ENCODE data around the gene C1QL2.

DNA sequence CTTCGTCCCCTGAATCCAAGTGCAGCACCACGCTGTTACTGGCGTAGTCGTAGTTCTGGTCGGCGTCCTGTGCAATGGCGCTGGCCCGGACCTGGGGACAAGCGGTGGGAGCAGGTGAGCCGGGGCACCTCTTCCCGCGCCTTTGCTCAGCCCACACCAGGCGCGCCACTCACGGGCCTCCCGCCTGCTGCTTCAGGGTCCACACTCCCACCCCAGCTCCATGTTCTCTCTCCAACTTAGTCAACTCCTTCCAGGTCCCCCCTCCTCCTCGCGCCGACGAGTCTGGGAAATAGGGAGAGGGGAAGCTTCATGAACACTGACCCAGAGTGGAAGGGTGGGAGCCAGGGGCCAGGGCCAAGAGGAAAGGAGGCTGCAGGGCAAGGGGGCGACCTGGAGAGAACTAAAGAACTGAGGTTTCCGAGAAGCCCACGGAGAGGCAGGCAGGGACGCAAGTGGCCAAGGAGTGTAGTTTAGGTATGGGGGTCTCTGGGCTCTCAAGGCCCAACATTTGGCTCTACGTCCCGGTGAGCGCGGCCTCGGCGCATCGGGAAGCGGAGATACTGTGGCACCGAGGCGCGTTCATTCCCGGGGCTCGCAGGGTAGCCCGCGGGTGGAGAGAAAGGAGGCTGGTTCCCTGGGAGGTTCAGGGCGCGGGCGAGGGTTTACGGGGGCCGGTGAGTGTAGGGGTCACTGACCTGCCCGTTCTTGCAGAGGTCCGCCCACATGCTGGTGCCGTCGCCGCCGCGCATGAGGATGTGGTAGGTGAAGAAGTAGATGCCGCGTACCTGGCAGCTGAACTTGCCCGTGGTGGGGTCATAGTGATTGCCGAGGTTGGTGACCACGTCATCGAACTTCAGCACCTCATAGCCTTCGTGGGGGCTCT is 1.4 kb downstream of the C1QL2 start:
- TF ChIP-seq, protein P1, sequence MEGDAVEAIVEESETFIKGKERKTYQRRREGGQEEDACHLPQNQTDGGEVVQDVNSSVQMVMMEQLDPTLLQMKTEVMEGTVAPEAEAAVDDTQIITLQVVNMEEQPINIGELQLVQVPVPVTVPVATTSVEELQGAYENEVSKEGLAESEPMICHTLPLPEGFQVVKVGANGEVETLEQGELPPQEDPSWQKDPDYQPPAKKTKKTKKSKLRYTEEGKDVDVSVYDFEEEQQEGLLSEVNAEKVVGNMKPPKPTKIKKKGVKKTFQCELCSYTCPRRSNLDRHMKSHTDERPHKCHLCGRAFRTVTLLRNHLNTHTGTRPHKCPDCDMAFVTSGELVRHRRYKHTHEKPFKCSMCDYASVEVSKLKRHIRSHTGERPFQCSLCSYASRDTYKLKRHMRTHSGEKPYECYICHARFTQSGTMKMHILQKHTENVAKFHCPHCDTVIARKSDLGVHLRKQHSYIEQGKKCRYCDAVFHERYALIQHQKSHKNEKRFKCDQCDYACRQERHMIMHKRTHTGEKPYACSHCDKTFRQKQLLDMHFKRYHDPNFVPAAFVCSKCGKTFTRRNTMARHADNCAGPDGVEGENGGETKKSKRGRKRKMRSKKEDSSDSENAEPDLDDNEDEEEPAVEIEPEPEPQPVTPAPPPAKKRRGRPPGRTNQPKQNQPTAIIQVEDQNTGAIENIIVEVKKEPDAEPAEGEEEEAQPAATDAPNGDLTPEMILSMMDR (IDR thresholded peaks at IDR 0.05 in 2 of 3, conservative IDR thresholded peaks at IDR 0.05 in 1 of 3; ENCODE audit: borderline replicate concordance in 1 of 3, insufficient read depth in 1 of 3, low read depth in 2 of 3, low read length in 2 of 3) = no peak
- TF ChIP-seq SIN3A (IDR thresholded peaks at IDR 0.05; ENCODE audit: low read depth) (no peak), EZH2 (IDR thresholded peaks at IDR 0.05) (no peak), POLR2A (IDR thresholded peaks at IDR 0.05; ENCODE audit: borderline replicate concordance, extremely low read depth, insufficient read depth, insufficient read length) (no peak)
